Stimulated activated naive CD4-positive, alpha-beta T cell (primary cell): ENCODE data around the gene SLC25A25.
A peak's percentile ranks its signal among the peaks of the same experiment; 100 is the strongest.

Experiments used
- DNase-seq, 6 experiments: peaks; one replicate each; lab custom pipeline; 2025; lab: John Stamatoyannopoulos, UW

SLC25A25 gene

DNA sequence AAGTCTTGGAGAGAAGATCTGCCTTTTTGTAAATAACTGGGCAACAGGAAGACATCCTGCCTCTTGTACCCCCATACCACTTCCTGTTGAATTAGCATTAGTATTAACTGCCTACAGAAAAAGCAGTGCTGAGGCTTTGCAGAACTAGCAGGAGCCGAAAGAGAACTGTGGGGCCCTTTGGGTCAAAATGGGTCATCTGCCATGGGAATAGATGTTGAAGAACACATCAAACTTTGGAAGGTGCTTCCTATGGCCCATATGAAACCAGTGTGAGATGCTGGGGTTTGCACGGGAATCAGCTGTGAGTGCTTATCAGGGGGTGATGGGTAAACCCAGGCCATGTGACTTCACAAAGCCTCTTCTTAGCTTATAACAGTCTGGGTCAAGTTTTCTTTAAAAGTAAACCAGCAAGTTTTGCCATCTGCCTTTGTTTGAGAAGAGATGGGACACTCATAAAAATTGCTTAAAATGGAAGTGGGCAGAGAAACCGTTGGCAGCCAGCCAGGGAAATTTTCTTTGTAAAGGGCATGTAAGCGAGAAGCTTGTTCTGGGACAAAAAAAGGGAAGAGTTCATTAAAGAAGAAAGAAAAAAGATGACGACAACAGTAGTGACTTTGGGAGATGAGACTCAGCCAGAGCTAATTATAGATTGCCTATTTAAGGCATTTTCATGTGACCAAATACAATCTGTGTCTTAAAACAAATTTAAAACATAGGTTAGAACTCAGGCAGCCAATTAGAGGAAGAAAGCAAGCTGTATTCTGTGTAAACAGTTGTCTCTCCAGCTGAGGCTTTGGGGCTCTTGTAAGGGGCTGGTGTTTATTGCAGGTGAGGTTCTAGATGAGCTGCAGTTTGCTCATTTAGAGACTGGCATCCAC lies 4.4 kb downstream of the SLC25A25 start:
- DNase-seq: peak in 4 of 6 experiments; percentile 15 to 51 (median 46)

DNA sequence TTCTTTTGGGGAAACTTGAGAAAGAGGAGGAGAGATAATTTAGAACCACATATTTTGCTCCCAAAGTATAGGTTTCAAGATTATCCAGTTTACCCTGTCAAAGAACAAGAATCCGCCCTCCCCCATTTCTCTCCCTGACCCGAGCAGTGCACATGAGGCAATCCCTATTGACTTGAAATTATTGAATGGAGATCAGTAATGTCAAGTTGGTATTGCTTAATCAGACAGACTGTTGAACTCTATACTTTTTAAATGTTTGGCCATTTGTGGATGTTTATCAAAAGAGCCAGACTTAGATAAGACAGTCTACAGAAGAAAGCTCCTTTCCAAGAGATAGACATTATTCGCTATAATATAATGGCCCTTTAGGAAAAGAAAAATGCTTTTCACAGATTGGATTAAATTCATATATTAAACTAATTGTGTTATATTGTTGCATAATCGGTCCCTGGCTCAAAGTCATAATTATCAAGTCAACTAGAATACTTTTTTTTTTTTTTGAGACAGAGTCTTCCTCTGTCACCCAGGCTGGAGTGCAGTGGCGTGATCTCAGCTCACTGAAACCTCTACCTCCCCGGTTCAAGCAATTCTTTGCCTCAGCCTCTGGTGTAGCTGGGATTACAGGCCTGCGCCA lies 5.3 kb downstream of the SLC25A25 start:
- DNase-seq: no peak

DNA sequence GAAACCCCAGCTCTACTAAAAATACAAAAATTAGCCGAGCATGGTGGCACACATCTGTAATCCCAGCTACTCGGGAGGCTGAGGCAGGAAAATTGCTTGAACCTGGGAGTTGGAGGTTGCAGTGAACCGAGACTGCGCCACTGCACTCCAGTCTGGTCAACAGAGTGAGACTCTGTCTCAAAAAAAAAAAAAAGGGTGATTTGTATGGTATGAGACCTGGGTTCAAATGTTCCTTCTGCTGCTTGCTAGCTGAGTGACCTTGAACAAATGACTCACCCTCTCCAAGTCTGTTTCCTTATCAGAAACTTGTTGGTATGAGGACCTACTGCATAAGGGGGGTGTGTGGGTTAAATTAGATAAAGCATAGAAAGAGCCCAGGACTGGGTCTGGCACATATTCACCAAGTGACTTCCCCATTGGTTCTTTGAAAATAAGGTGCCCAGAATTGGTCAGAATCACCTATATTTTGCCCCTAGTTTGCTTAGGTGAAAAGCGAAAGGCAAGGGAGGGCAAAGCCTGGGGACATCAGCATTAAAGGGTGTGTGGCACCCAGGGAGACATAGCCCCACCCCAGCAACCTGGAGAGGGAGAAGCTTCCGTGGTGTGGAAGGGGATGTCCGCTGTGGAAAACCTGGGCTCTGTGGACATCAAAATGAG lies 9.9 kb downstream of the SLC25A25 start:
- DNase-seq: no peak

GRCh38 chr9:128078504-128079434 lies 10.7 kb downstream of the SLC25A25 start:
- no peak for DNase-seq

DNA sequence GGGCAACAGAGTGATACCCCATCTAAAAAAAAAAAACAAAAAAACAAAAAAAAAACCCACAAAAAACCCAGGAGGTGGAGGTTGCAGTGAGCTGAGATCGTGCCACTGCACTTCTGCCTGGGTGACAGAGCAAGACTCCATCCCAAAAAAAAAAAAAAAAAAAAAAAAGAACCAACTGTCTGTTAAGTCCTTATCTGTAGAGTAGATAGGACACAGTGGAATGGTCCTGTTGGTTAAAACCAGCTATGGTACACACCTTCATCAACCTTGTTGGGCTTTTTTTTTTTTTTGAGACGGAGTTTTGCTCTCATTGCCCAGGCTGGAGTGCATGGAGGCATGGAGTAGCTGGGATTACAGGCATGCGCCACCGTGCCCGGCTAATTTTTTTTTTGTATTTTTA lies 12.2 kb downstream of the SLC25A25 start:
- DNase-seq: no peak

GRCh38 chr9:128081056-128081455 lies 13.0 kb downstream of the SLC25A25 start:
- DNase-seq: no peak

- no peak for DNase-seq
Measured at GRCh38 chr9:128082151-128082550, 14.1 kb downstream of the SLC25A25 start.

GRCh38 chr9:128084746-128085145 lies 16.7 kb downstream of the SLC25A25 start:
- DNase-seq: no peak

GRCh38 chr9:128085943-128086342 lies 17.9 kb downstream of the SLC25A25 start:
- no peak for DNase-seq

- DNase-seq: no peak
Measured at GRCh38 chr9:128087262-128087661, 19.2 kb downstream of the SLC25A25 start.

GRCh38 chr9:128088253-128088945 lies 20.4 kb downstream of the SLC25A25 start:
- DNase-seq: peak in 3 of 6 experiments; percentile 22 to 41 (median 33)

GRCh38 chr9:128089299-128089698 lies 21.3 kb downstream of the SLC25A25 start:
- no peak for DNase-seq

- DNase-seq: no peak
Measured at GRCh38 chr9:128091144-128091543, 23.1 kb downstream of the SLC25A25 start.

- DNase-seq: no peak
Measured at GRCh38 chr9:128091571-128091970, 23.5 kb downstream of the SLC25A25 start.

DNA sequence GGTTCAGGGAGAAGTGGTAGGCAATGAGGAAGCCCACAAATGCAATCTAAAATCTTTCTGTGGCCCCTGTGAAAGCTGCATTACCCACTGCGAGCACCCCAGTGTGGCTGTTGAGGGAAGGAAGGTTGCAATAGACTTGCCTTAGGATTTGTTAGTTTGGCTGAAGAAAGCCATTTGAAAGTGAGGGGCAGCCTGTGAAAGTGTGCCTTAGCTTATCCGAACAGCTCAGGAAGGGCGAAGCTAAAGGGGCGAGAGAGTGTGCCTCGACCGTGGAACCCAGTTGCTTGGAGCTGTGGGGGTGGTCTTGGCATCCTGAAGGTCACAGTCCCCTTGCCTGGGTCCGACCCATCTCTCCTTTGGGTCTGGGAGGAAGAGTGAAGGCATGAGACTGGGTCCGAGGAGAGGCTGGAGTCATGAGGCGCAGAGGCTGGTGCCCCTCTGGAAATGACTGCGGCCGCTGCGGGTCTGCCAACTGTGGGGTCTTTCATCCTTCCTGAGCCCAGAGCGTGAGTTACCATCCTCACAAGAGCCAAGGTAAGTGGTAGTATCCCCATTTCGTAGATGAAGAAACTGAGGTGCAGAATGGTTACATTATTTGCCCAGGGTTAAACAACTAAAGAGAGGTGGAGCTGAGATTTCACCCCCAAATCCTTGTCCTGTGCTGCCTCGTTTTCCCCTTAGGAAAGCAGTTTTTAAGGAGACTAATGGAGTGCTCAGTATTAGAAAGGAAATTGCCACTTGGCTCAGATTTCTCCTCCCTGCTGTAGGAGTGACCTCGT lies 24.4 kb downstream of the SLC25A25 start:
- DNase-seq: no peak

DNA sequence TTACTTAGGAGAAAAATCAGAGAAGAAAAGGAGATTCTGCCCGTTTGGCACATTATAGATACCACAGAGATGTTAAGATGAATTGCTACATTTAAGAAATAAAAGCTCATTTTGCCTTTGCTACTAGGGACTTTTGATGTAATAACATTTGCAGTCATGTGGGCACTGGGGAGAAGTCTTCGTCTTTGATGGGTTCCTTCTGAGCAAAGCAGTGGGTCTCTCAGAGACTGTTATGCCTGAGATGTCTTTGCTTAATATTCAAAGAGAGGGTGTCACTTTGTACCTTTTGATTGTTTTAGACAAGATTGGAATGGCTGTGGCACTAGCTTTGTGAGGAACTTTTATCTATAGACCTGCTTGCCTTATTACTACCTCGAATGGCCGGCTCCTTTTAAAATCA lies 25.0 kb downstream of the SLC25A25 start:
- peak in 5 of 6 experiments; percentile 21 to 71 (median 51) for DNase-seq

DNA sequence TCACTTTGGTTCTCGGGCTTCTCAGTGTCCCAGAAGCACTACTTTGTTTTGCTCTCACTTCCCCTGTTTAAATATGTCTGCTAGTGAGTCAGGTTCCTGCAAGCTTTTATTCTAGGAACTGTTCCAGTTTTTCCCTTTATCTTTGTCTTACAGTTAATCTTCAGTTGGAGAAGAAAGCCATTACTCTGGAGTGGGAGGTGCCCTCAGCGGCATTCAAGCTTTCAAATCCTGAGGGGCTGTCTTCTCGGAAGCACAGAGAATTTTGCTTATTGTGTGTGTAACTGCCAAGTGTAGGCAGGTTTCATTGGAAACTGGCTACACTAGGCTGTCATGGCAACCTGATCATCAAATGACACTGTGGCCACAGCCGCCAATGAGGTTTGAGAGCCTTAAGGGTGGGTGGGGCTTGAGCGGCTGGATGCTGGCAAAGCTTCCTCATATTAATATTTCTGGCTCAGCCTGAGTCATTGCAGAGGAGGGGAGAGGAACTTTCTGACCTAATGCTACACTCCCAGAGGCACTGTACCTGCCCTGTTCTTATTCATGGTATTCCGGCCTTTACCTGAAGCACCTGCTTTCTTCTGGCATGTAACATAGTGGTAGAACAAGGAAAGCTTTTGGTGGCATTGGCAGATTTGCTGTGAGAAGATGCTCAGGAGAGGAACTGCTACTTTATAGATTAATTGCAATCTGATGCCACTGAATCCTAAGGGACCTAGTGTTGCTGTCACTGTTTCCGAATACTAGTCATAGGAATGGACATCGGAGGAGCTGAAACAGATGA lies 26.3 kb downstream of the SLC25A25 start:
- peak; percentile 50 to 72 (median 60) for DNase-seq

GRCh38 chr9:128094950-128095544 lies 27.0 kb downstream of the SLC25A25 start:
- no peak for DNase-seq
